ENCODE data around the gene DDX43.
"Not testable (repeated sequence)": the region's sequence is repeated elsewhere in the genome, so short reads cannot be mapped to it uniquely, and the experiment has no call there.

DDX43 gene

DNA sequence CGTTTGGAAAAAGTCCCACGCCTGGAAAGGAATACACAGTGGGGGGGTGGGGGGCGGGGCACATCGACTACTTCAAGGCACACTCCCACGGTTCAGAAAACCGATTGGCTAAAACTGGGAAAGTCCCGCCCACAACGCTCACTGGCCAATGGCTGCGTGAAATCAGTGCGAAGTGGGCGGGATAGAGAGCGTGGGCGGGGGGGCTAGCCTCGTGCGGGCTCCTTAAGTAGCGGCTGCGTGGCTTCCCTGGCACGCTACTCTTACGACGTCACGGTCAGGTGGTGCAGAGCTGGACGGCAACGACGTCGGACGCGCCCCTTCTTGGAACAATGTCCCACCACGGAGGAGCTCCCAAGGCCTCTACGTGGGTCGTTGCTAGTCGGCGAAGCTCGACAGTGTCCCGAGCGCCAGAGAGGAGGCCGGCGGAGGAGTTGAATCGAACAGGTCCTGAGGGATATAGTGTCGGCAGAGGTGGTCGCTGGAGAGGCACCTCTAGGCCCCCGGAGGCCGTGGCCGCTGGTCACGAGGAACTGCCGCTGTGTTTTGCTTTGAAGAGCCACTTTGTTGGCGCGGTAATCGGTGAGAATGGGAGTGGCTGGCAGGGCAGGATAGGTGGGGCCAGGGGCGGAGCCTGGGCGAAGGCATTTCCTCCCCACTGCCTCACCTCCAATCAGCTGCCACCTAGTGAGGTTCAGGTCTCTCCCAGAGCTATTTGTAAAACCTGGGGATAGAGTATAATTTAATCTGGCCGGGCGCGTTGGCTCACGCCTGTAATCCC is at the start of gene DDX43:
Gene DDX43 (plus strand): TSS at position 252 of the 778 bp plus-strand sequence. CDS start 78 bp downstream, at position 330.
- DNase-seq, result peak; percentile 54

DNA sequence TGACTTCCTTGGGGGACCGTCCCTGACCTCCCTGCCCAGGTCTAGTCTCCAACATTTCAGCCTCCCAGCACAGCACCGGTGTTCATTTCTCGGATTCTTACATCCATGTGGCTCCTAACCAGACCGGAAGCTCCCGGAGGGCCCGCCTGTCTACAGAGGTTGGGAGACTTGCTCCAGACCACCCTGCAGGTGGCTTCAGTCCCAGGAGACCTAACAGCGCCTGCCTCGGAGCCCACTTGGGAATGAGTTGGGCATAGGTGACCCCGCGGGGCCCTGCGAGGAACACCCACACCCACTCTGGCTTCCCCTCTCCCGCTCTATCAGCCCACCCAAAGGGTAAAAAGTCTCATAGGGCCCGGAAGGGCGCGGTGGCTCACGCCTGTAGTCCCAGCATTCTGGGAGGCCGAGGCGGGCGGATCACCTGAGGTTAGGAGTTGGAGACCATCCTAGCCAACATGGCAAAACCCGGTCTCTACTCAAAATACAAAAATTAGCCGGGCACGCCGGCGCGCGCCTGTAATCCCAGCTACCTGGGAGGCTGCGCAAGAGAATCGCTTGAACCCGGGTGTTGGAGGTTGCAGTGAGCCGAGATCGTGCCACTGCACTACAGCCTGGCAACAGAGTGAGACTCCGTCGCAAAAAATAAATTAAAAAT is 46.0 kb upstream of the DDX43 start:
- no peak for DNase-seq

DNA sequence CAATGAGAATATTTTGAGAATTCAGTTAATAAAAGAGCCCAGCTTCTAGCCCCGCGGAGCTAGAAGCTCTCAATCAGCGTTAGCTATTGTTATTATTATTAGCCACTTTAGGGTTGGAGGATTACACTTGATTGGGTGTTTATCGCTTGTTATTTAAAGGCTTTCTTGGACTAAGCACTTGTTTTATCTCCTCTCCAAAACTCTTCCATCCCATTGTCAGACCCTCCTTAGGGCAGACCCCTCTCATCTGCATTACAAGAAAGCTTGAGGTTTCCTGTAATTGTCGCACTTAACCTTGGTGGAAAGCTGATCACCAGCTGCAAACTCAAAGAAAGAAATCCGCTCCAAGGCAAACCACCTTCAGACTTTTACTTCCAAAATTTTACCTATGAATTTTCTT is 45.3 kb upstream of the DDX43 start:
- DNase-seq, result no peak

DNA sequence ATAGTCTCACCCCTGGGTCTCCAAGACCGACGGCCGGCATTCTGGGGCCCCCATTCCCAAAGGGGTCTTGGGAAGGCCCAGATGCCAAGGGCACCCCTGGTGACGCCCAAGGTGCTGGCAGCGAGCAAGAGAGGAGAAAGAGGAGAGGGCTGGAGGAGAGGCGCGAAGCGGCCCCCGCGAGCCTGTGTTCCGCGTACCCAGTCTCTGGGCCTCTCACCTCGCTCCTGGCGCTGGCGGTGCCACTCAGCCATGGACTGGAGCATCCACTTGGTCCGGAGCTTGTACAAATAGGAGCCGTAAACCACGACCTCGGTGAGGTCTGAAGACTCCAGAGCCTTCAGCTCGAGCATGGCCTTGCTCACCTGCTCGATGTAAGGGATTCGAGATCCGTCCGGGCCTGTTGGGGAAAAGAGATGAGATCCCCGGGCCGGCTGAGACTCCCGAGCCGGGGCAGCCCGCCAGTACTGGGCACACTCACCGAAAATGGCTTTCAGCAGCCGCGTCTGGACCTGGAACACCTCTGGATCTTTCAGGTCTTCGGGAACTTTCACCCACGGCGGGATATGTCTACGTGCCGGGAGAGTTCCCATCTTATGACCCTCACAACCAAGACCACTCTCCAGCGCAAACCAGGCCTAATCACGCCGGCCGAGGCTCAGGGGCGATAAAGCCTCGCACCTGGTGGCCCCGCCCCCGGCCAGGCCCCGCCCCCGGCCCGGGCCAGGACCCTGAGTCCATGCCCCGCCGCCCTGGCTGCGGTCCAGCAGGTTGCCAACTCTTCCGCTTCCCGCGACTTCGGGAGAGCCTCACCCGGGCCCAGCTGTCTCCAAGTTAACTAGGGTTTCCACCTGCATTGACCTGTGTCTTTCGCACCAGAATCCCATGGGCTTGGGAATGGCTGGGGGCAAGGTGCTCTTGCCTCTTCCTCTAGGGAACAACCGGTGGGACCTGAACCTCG is 40.7 kb upstream of the DDX43 start, which contains the start of gene DPPA5:
Gene DPPA5 (minus strand): TSS at position 641 of the 958 bp plus-strand sequence. CDS start 51 bp downstream, at position 590.
- no peak for DNase-seq

DNA sequence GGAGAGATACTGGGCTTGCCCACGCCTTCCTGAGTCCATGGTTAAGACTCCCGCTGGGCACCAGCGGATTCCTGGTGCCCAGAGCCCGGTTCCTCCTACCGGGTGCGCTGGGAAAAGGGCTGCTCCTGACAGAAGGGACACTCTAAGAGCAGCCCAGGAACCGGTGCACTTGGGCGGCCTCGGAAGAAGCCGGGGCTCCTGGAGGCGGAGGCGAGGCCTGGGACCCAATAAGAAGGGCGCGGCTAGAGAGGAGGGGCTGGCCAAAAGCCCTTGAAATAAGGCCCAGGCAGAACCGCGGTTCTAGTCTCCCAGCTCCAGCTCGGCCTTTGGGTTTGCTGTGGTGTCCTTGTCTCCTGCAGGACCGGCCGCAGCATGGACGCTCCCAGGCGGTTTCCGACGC is 32.3 kb upstream of the DDX43 start, which contains the start of gene KHDC3L:
Gene KHDC3L (plus strand): TSS at position 301 of the 400 bp plus-strand sequence. CDS start 72 bp downstream, at position 373.
- no peak for DNase-seq

DNA sequence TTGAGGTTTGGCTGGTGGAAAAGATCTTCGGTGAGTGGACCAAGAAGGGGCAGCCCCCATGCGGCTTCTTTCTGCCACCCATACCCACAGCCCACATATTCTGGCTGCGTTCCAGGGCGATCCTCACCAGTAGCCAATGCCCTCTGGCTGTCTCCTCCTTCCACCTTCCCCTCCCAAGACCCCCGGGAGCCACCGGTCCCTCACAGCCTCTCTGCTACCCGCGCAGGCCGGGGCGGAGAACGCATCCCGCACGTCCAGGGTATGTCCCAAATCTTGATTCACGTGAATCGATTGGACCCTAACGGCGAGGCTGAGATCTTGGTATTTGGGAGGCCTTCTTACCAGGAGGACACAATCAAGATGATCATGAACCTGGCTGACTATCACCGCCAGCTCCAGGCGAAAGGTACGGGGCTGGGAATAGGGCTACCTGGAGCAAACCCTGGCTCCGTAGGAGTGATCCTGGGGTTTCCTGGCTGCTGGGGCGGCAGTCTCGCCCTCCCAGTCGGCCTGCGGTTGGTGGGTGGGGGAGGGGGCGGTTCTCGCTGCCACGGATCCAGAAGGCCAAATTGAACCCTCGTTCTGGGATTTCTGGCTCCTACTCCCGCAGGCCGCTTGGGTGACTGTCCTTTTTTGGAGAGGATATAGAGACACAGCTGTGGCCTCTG is 31.6 kb upstream of the DDX43 start:
- DNase-seq, result no peak

DNA sequence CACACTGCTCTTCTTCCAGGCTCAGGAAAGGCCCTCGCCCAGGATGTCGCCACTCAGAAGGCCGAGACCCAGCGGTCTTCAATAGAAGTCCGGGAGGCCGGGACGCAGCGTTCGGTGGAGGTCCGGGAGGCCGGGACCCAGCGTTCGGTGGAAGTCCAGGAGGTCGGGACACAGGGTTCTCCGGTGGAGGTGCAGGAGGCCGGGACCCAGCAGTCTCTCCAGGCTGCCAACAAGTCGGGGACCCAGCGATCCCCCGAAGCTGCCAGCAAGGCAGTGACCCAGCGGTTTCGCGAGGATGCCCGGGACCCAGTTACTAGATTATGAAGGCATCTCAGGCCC is 31.1 kb upstream of the DDX43 start:
- no peak for DNase-seq

DNA sequence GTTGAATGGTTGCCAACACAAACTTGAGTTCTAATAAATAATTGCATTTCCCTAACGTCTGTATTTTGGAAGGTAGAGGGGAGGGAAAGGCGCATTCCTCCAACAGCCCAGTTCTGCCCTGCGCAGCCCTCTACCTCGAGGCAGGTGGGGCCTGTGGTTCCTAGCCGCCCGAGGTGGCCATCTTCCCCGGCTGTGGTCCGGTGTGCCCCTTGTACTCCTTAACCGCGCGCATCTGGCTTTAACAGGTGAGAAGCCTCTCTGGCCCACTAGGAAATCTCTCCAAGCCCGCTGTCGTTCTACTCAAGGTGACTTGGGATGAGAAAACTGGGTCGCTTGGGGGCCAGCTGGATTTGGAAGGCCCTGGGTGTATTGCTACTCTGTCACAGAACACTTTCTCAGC is 30.5 kb upstream of the DDX43 start:
- DNase-seq, result no peak

DNA sequence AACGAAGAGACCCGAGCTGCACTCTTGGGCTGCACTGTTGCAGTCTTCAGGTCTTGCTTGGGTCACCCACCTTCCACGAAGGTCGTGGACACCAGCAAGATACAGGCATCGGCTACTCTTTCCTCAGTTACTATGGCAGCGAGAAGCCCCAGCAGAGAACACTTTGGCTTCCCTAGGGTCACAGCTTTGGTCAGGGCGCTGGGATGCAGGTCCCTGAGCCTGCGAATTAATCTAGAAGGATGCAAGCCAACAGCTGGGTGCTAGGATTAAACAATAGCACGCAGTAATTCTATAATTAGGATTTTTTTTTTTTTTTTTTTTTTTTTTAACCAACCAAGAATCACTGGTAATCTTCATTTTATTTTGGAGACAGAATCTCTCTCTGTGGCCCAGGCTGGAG is 30.1 kb upstream of the DDX43 start:
- DNase-seq, result no peak

DNA sequence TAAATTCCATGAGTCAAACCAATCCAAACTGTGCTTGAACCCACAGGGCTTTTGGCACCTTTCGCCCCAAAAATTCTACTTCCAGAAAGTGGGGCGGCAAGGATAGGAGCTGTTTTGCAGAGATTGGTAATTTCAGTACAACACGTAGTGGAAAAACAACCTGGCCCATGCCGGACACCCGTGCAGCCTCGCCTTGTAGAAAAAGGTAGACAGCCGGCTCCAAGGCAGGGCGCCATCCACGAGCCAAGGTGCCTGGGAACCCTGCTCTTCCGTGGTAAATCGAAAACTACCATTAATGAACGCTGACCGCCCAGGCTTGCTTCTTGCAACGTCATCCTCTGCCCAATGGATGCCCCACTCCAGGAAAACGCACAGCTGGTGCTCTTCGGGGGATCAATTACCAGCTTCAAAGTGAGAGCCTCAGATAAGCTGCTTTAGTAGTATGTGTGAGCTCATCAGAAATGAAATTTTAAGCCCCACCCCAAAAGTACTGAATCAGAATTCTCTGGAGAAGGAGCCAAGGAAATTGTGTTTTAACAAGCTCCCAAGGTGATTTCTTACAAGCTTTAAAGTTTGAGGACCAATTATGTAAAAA is 26.8 kb upstream of the DDX43 start:
- DNase-seq, result no peak

DNA sequence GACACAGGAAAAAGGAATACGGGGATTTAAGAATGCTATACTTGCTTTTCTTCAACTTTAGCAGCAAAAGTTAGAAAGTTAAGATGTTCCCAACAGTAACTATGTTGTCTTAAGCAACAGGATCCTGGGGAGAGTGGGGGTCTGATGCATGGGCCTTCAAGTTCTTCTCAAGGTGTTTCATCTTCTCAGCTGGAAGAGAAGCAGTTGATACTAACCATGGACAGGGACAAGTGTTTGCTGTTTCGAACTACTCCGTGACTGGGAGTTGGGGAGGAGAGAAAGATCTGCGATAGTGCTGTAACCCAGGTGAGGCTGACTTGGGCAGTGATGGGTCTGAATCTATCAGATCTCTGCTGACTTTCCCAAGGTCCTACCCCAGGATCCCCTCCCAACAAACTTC is 26.0 kb upstream of the DDX43 start:
- DNase-seq, result no peak

DNA sequence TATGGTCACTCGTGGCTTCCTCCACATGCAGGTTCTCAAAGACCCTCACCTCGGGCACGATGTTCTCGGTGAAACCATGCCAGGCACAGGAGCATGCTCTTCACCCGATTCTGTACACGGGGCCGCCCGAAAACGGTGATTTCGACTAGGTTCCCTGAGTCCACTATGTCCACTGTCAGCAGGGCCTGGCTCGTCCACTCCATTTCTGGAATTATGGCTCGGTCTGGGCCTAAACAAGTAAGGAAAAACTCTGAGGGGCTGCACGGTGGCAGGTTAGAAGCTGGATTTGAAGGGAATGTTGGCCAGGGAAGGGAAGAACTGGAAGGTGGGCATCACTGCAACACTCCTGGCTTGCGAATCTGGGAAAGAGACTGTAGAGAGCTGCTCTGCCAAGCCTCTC is 25.5 kb upstream of the DDX43 start:
- DNase-seq, result no peak

DNA sequence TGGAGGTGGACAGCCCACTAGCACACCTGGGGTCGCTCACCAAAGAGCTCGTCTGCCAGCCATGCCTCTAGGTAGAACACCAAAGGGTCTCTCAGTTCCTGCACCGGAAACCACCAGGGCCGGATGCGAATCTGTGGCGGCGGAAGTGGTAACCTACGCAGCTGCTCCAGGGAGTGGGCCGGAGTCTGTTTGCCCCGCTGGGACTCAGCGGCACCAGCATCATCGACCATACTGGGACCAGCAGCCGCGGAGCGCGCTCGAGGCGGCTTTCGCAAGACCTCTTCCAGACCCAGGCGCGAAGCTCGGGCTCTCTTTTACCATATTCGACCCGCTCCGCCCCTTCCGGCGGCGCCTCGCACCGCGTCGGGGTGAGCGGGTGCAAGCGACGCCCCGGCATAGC is 25.1 kb upstream of the DDX43 start, which contains the start of gene OOEP:
Gene OOEP (minus strand): TSS at position 335 of the 400 bp plus-strand sequence. CDS start 105 bp downstream, at position 230.
- DNase-seq, result no peak

DNA sequence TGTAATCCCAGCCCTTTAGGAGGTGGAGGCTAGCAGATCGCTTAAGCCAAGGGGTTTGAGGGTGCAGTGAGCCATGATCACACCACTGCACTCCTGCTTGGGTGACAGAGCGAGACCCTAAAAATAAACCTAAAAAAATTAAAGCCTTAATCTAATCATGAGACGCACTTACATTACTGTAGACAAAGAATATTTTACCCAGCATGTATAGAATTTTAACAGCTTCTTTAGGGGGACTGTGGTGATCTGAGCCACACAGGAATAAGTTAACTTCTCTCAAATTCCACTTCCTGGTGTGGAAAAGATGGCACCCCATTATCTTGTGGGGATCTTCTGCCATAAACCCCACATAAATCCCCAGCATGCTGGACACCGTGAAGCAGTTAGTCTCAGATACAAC is 22.6 kb upstream of the DDX43 start:
- DNase-seq, result no peak

DNA sequence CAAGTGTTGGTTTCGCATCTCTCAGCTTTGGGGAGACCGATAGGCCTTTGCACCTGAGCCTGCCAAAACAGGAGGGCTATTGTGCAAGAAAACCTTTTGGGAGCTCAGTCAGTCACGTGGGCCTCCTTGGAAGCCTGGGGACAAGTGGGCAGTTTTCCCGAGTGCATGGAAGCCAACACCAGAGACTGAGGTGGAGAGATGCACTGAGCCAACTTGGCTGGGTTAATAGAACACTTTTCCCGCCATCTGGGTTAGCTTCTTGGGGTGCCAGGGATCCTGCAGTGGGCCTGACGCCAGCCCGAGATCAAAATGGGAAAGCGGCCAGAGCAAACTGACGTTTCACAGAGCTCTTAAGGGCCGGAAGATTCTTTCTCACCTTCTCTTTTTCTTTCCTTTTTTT is 22.1 kb upstream of the DDX43 start:
- DNase-seq, result no peak

DNA sequence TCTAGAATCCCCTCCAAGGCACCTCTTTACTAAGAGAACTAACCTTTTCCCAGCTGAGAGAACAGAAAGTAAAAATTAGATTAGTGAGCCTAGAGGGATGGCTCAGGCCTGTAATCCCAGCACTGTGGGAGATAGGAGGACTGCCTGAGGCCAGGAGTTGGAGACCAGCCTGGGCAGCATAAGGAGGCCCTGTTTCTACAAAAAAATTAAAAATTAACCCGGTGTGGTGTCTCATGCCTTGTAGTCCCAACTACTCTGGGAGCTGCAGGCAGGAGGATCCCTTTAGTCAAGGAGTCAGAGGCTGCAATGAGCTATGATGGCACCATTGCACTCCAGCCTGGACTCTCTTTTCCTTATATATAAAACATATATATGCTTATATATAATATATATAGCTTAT is 19.4 kb upstream of the DDX43 start:
- no peak for DNase-seq

DNA sequence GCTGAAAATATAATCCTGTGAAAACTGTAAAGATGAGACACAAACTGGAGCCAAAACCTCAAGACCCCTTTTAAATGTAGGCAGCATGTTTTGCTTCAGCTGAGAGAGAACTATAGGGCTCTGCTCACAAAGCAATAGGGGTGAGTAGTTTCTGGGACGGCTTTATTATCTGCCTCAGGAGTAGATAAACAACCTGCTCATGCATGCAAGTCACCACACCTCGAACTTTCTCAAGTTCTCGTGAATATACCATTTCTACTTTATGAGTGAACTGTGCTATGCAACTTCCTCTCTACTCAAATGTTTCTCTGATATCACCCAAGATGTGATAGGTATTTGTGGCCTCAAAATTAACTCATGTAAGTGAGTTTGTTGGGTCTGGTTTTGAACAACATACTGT is 17.4 kb upstream of the DDX43 start:
- DNase-seq, result no peak

DNA sequence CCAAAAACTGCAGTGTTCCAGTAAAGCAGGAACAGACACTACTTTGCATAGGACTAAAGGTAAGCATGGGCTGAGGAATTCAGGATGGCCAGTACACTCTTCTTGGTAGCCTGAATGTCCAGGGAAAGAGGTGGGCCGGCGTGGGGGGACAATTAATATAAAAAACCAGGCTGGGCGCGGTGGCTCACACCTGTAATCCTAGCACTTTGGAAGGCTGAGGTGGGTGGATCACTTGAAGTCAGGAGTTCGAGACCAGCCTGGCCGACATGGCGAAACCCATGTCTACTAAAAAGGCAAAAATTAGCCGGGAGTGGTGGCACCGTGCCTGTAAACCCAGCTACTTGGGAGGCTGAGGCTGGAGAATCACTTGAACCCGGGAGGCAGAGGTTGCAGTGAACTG is 13.1 kb upstream of the DDX43 start:
- not testable (repeated sequence) for DNase-seq

DNA sequence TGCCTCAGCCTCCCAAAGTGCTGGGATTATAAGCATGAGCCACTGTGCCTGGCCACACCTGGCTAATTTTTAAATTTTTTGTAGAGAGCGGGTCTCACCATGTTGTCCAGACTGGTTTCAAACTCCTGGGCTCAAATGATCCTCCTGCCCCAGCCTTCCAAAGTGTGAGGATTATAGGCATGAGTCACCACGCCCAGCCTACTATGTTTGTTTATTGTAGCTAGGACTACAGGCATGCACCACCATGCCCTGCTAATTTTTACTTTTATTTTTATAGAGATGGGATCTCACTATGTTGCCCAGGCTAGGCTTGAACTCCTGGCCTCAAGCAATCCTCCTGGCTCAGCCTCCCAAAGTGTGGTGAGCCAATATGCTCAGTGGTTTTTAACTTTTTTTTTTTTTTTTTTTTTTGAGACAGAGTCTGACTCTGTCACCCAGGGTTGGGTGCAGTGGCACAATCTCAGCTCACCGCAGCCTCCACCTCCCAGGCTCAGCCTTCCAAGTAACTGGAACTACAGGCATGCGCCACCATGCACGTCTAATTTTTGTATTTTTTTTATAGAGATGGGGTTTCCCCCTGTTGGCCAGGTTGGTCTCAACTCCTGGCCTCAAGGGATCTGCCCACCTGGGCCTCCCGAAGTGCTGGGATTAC is 12.0 kb upstream of the DDX43 start:
- no peak for DNase-seq

DNA sequence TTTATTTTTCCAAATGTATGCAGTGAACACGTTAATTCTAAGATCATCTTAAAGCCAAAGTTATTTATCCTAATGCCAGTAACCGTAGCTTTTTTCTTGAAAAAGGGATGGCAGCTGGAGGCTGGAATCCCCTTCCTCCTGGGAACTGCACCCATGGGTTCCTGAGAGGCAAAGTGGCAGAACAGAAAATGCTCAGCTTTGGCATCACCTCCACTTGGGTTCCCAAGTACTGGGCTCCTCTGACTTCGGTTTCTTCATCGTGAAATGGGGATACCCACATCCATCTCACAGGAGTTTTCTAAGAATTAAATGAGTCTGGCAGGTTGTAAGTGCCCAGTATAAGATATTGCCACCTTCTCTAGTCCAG is 6.2 kb upstream of the DDX43 start:
- no peak for DNase-seq

DNA sequence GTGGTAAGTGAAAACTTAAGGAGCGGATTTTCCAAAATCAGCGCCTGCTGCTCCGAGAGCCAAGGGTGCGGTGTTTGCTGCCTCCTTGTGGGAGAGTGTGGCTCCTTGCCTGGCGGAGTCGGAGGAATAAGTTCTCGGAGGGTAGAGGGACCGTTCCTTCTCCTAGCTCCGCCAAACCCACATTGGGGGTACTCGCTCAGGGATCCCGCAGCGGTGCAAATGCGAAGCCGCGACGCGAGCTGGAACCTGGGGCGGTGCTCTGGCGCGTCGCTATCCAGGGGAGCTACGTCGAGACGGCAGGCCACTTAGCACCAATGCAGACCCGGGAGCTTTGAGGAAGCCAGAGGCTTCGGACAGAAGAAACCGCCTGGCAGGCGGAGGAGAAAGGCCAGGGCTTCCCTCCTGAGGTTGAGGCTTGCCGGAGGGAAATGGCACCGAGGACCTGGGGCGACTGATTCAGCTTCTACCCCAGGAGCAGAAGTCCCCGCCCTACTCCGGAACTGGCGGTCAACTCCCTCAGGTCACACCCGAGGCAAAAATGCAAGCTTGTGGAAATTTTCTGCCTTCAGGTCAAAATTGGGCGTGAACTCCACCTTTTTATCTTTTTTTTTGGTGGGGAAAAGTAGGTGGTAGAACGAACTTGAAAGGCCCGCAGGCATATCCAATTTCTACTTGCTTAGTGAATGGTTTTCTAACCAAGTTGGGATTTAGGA is 5.7 kb upstream of the DDX43 start:
- DNase-seq, result peak; percentile 81

Data from hematopoietic multipotent progenitor cell treated with erythropoietin and hydrocortisone succinate and interleukin-3 and kit ligand, for 6 days (in vitro differentiated cells).